HepG2 (cell line): Measurements from ENCODE around the gene TMIGD3. TPM values are rescaled to one million over a fixed set of nuclear protein-coding genes. Genes with fewer than 3 reads are reported as not detected.

Experiments used
- CREM ChIP-seq, 2 experiments: sonication (generic) in 1 of 2; formaldehyde crosslinking in 1 of 2; IDR thresholded peaks; 2 replicates each; pipeline versions ENCODE4 v1.4.0 to v1.6.1; 2016 to 2020; ENCODE audit warnings: antibody characterized with exemption in 1 of 2, mild to moderate bottlenecking in 1 of 2, missing genetic modification reagents in 1 of 2
- CSRNP1 ChIP-seq: sonication (generic); formaldehyde crosslinking; IDR thresholded peaks from 2 replicates; pipeline ENCODE4 v1.8.1; 2023; ENCODE audit warnings: mild to moderate bottlenecking, missing genetic modification reagents
- GMEB1 ChIP-seq: sonication (generic); formaldehyde crosslinking; IDR thresholded peaks from 2 replicates; pipeline ENCODE4 v1.5.1; 2020; ENCODE audit warnings: missing genetic modification reagents, mild to moderate bottlenecking, borderline replicate concordance
- GPN1 ChIP-seq: sonication (generic); formaldehyde crosslinking; IDR thresholded peaks from 2 replicates; pipeline ENCODE4 v1.5.1; 2020; ENCODE audit warnings: missing genetic modification reagents, borderline replicate concordance
- HNF4A ChIP-seq: sonication (generic); formaldehyde crosslinking; IDR thresholded peaks from 2 replicates; pipeline ENCODE4 v1.4.0; 2020; ENCODE audit warnings: missing genetic modification reagents
- HOXD1 ChIP-seq: sonication (generic); formaldehyde crosslinking; IDR thresholded peaks from 2 replicates; pipeline ENCODE4 v1.5.0; 2020; ENCODE audit warnings: missing genetic modification reagents
- IRF2 ChIP-seq: IDR thresholded peaks from 2 replicates; pipeline ENCODE4 v1.6.1; 2018; ENCODE audit warnings: missing genetic modification reagents, missing compliant biosample characterization
- KAT2B ChIP-seq: fragments of 150-350 bp; IDR thresholded peaks from 2 replicates; pipeline ENCODE4 v1.6.1; 2014; ENCODE audit warnings: low read depth, low read length, borderline replicate concordance
- MAF1 ChIP-seq: sonication (generic); formaldehyde crosslinking; IDR thresholded peaks from 2 replicates; pipeline ENCODE4 v1.5.0; 2020; ENCODE audit warnings: missing genetic modification reagents, borderline replicate concordance
- MEIS1 ChIP-seq: sonication (generic); formaldehyde crosslinking; IDR thresholded peaks from 2 replicates; pipeline ENCODE4 v1.9.0; 2021; ENCODE audit warnings: mild to moderate bottlenecking, missing genetic modification reagents, moderate library complexity, borderline replicate concordance
- NCOR1 ChIP-seq: fragments of 200-600 bp; sonication (generic); IDR thresholded peaks from 2 replicates; pipeline ENCODE4 v1.7.0; 2017; ENCODE audit warnings: antibody characterized with exemption, low read length, borderline replicate concordance
- REST ChIP-seq, 2 experiments: IDR thresholded peaks; 2 replicates each; pipeline ENCODE4 v1.6.1; 2011 to 2012; ENCODE audit warnings: low read length in 2 of 2, borderline replicate concordance in 1 of 2, low read depth in 1 of 2, mild to moderate bottlenecking in 1 of 2, moderate library complexity in 1 of 2
- RXRA ChIP-seq: sonication (generic); formaldehyde crosslinking; IDR thresholded peaks from 2 replicates; pipeline ENCODE4 v1.5.1; 2020; ENCODE audit warnings: missing genetic modification reagents
- SP2 ChIP-seq: sonication (generic); formaldehyde crosslinking; IDR thresholded peaks from 2 replicates; pipeline ENCODE4 v1.5.1; 2020; ENCODE audit warnings: mild to moderate bottlenecking, missing genetic modification reagents
- SP5 ChIP-seq: IDR thresholded peaks from 2 replicates; pipeline ENCODE4 v1.6.1; 2016; ENCODE audit warnings: low read depth, borderline replicate concordance
- SSRP1 ChIP-seq: IDR thresholded peaks from 2 replicates; pipeline ENCODE4 v1.6.1; 2016; ENCODE audit warnings: control low read depth
- ZBTB37 ChIP-seq: sonication (generic); formaldehyde crosslinking; IDR thresholded peaks from 2 replicates; pipeline ENCODE4 v1.4.0; 2020; ENCODE audit warnings: mild to moderate bottlenecking, missing genetic modification reagents
- ZKSCAN8 ChIP-seq: IDR thresholded peaks from 2 replicates; pipeline ENCODE4 v1.6.1; 2016; ENCODE audit warnings: borderline replicate concordance, missing genetic modification reagents, missing compliant biosample characterization
- ZMYM2 ChIP-seq: sonication (generic); formaldehyde crosslinking; IDR thresholded peaks from 2 replicates; pipeline ENCODE4 v1.8.0; 2022; ENCODE audit warnings: mild to moderate bottlenecking, missing genetic modification reagents
- ZNF138 ChIP-seq: sonication (generic); formaldehyde crosslinking; IDR thresholded peaks from 2 replicates; pipeline ENCODE4 v1.5.0; 2020; ENCODE audit warnings: mild to moderate bottlenecking, low read depth, missing genetic modification reagents
- ZNF234 ChIP-seq: sonication (generic); formaldehyde crosslinking; conservative IDR thresholded peaks from 2 replicates; pipeline ENCODE4 v1.5.1; 2020; ENCODE audit warnings: mild to moderate bottlenecking, missing genetic modification reagents
- ZNF572 ChIP-seq: sonication (generic); formaldehyde crosslinking; IDR thresholded peaks from 2 replicates; pipeline ENCODE4 v1.5.1; 2020; ENCODE audit warnings: mild to moderate bottlenecking, missing genetic modification reagents
- polyA plus RNA-seq, 8 experiments: library from polyadenylated mRNA; depleted of rRNA in 3 of 8; stranded (reverse) in 7 of 8; unstranded in 1 of 8; fragments of >200 nt; fragmentation: Illumina TruSeq in 4 of 8; extraction: Trizol in 4 of 8; gene quantifications; 2 replicates each; pipeline versions ENCODE4 v1.2.1 to v1.2.3, GENCODE V29; 2011 to 2016; ENCODE audit warnings: low read depth in 4 of 8, missing spikeins in 1 of 8, mixed read lengths in 1 of 8; ENCODE audit not compliant: insufficient read depth in 1 of 8
- total RNA-seq, 5 experiments: library from RNA; depleted of rRNA; stranded (reverse); fragments of >200 nt; fragmentation: Illumina TruSeq; extraction: Trizol; gene quantifications; 2 replicates each; pipeline ENCODE4 v1.2.3, GENCODE V29; 2016; ENCODE audit warnings: low read depth in 1 of 5

Gene TMIGD3
- total and polyA plus RNA-seq, 2 of the 13 experiments (the other 11 are each of a cell fraction or from before 2014, with no cell fraction given), result not detected

GRCh38 chr1:111448918-111449702 is 54.3 kb downstream of the TMIGD3 start, which contains the start of the genes ATP5PB and WDR77 (continued):
- TF ChIP-seq REST (IDR thresholded peaks at IDR 0.05; ENCODE audit: borderline replicate concordance in 1 of 2, low read depth in 1 of 2, low read length in 2 of 2) (no peak), ZMYM2 (CRISPR knock-in tag) (no peak), CSRNP1 (no peak), HNF4A (CRISPR knock-in tag) (no peak), HOXD1 (CRISPR knock-in tag) (no peak), CREM (IDR thresholded peaks at IDR 0.05) (peak; percentile 70), CREM (CRISPR knock-in tag; IDR thresholded peaks at IDR 0.05) (no peak), ZBTB37 (CRISPR knock-in tag) (no peak), KAT2B (no peak), SP5 (CRISPR knock-in tag) (no peak; the same call in 1 of the 2 replicates), MEIS1 (CRISPR knock-in tag) (no peak), RXRA (CRISPR knock-in tag) (0 out of 2 replicates have a peak, but pooled peaks have one; percentile 41), GPN1 (no peak), SP2 (CRISPR knock-in tag) (no peak), MAF1 (CRISPR knock-in tag) (no peak), ZKSCAN8 (CRISPR knock-in tag) (0 out of 2 replicates have a peak, but pooled peaks have one; percentile 19), ZNF234 (CRISPR knock-in tag) (no peak), GMEB1 (no peak), SSRP1 (CRISPR knock-in tag) (no peak), IRF2 (CRISPR knock-in tag) (peak; percentile 55; the same call in 1 of the 2 replicates), NCOR1 (no peak), ZNF572 (CRISPR knock-in tag) (no peak), ZNF138 (no peak)
